Measurements from ENCODE around the gene SORT1.

SORT1 gene

DNA sequence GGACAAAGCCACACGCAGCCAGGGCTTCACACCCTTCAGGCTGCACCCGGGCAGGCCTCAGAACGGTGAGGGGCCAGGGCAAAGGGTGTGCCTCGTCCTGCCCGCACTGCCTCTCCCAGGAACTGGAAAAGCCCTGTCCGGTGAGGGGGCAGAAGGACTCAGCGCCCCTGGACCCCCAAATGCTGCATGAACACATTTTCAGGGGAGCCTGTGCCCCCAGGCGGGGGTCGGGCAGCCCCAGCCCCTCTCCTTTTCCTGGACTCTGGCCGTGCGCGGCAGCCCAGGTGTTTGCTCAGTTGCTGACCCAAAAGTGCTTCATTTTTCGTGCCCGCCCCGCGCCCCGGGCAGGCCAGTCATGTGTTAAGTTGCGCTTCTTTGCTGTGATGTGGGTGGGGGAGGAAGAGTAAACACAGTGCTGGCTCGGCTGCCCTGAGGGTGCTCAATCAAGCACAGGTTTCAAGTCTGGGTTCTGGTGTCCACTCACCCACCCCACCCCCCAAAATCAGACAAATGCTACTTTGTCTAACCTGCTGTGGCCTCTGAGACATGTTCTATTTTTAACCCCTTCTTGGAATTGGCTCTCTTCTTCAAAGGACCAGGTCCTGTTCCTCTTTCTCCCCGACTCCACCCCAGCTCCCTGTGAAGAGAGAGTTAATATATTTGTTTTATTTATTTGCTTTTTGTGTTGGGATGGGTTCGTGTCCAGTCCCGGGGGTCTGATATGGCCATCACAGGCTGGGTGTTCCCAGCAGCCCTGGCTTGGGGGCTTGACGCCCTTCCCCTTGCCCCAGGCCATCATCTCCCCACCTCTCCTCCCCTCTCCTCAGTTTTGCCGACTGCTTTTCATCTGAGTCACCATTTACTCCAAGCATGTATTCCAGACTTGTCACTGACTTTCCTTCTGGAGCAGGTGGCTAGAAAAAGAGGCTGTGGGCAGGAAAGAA, 122.9 kb downstream of the SORT1 start:
- H3K4me3 ChIP-seq (ENCODE audit: low read depth, low read length): no peak overlapping the region

DNA sequence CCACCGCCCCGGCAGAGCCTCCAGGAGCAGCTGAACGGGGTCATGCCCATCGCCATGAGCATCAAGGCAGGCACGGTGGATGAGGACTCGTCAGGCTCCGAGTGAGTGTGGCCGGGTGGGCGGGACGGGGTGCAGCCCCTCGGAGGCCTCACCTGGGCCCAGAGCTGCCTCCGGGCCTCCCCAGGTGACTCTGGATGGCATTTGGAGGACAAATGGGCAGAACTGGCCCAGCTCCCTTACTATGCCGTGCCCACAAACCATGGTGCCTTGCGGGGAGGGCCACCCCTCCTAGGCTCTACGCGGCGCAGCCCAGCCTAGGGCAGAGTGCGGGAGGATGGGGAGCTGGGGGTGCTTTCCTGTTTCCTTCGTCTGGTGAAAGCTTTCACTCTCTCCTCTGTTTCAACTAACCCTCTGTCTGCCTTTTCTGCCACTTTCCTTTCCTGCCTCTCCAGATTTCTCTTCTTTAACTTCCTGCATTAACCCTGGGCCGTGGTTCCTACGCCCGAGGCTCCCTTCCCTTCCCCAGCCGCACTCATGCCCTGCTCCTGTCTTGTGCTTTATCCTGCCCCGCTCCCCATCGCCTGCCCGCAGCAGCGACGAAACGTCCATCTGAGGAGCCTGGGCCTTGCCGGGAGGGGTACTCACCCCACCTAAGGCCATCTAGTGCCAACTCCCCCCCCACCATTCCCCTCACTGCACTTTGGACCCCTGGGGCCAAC, 124.0 kb downstream of the SORT1 start:
- no peak for DNase-seq (ENCODE audit: low read depth)
- H3K4me3 ChIP-seq (ENCODE audit: low read depth, low read length): no peak overlapping the region
- TF ChIP-seq, protein P1, sequence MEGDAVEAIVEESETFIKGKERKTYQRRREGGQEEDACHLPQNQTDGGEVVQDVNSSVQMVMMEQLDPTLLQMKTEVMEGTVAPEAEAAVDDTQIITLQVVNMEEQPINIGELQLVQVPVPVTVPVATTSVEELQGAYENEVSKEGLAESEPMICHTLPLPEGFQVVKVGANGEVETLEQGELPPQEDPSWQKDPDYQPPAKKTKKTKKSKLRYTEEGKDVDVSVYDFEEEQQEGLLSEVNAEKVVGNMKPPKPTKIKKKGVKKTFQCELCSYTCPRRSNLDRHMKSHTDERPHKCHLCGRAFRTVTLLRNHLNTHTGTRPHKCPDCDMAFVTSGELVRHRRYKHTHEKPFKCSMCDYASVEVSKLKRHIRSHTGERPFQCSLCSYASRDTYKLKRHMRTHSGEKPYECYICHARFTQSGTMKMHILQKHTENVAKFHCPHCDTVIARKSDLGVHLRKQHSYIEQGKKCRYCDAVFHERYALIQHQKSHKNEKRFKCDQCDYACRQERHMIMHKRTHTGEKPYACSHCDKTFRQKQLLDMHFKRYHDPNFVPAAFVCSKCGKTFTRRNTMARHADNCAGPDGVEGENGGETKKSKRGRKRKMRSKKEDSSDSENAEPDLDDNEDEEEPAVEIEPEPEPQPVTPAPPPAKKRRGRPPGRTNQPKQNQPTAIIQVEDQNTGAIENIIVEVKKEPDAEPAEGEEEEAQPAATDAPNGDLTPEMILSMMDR (IDR thresholded peaks at IDR 0.05; ENCODE audit: low read depth, low read length, missing control alignments): no peak

More for the DNA sequence above, 122.9 kb downstream of the SORT1 start:
- DNase-seq (ENCODE audit: low read depth): no peak
- TF ChIP-seq, protein P1 (IDR thresholded peaks at IDR 0.05; ENCODE audit: low read depth, low read length, missing control alignments): no peak

- TF ChIP-seq, protein P1 (IDR thresholded peaks at IDR 0.05; ENCODE audit: low read depth, low read length, missing control alignments): no peak
- H3K4me3 ChIP-seq (ENCODE audit: low read depth, low read length): no peak overlapping the region
- DNase-seq (ENCODE audit: low read depth): no peak
Measured at GRCh38 chr1:109272831-109273547, 124.7 kb downstream of the SORT1 start.

DNA sequence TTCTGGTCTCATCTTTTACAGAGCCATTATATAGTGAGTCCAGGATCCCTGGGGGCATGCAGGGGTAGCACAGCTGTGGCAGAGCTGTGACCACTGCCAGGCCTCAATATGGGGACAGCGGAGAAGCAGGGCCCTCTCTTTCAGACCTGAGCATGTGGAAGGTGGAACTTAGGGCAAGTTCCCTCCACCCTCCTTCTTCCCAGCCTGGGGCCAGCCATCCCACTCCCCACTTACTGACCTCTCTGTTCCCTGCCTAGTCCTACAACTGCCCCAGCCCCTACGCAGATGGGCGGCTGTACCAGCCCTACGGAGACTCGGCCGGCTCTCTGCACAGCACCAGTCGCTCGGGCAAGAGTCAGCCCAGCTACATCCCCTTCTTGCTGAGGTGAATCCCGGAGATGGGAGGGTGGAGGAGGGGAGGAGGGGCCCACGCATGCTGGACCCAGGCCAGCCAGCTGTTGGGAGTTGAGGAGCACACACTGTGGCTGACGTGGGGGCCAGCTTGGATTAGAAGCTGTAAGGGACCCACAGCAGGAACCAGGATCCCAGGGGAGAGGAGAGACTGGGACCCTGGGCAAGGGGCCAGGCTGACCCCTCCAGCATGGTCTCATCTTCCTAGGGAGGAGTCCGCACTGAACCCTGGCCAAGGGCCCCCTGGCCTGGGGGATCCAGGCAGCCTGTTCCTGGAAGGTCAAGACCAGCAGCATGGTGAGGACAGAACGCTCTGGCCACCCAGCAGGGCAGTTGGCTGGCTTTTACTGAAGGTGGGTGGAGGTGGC, 125.5 kb downstream of the SORT1 start:
- no peak overlapping the region for H3K4me3 ChIP-seq (ENCODE audit: low read depth, low read length)
- TF ChIP-seq, protein P1 (IDR thresholded peaks at IDR 0.05; ENCODE audit: low read depth, low read length, missing control alignments): no peak
- no peak for DNase-seq (ENCODE audit: low read depth)

DNA sequence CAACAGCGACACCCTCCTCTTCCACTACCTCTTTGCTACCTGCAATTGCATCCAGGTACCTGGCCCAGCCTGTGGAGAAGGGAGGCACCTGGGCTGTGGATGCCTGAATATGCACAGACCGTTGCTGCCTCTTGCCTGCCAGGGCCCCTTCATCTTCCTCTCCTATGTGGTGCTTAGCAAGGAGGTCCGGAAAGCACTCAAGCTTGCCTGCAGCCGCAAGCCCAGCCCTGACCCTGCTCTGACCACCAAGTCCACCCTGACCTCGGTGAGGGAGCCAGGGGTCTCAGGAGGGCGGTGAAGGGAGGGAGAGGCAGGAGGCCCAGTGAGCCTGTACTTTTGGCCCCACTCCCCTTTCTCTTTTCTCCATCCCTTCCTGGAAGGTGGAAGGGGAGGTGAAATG, 126.3 kb downstream of the SORT1 start:
- TF ChIP-seq, protein P1 (IDR thresholded peaks at IDR 0.05; ENCODE audit: low read depth, low read length, missing control alignments): no peak
- no peak for DNase-seq (ENCODE audit: low read depth)
- no peak overlapping the region for H3K4me3 ChIP-seq (ENCODE audit: low read depth, low read length)

GRCh38 chr1:109270623-109271317, 126.9 kb downstream of the SORT1 start:
- TF ChIP-seq, protein P1 (IDR thresholded peaks at IDR 0.05; ENCODE audit: low read depth, low read length, missing control alignments): no peak
- DNase-seq (ENCODE audit: low read depth): no peak

More at GRCh38 chr1:109270623-109271317, 126.9 kb downstream of the SORT1 start:
- H3K4me3 ChIP-seq (ENCODE audit: low read depth, low read length): no peak overlapping the region

All from GM12864 (cell line).